Activated CD8-positive, alpha-beta memory T cell treated with anti-CD3 and anti-CD28 coated beads, Interleukin-2, amount 50 U/mL, for 24 hours (primary cell): Measurements from ENCODE around the gene TSACC.
A peak's percentile ranks its signal among the peaks of the same experiment; 100 is the strongest.
"Not testable (repeated sequence)": the region's sequence is repeated elsewhere in the genome, so short reads cannot be mapped to it uniquely, and the experiment has no call there.

ENCODE experiments used
- DNase-seq: peaks from one replicate; pipeline ENCODE4 v3.0.0-alpha.2; 2020; ENCODE audit errors: extremely low read depth

The TSACC gene

DNA sequence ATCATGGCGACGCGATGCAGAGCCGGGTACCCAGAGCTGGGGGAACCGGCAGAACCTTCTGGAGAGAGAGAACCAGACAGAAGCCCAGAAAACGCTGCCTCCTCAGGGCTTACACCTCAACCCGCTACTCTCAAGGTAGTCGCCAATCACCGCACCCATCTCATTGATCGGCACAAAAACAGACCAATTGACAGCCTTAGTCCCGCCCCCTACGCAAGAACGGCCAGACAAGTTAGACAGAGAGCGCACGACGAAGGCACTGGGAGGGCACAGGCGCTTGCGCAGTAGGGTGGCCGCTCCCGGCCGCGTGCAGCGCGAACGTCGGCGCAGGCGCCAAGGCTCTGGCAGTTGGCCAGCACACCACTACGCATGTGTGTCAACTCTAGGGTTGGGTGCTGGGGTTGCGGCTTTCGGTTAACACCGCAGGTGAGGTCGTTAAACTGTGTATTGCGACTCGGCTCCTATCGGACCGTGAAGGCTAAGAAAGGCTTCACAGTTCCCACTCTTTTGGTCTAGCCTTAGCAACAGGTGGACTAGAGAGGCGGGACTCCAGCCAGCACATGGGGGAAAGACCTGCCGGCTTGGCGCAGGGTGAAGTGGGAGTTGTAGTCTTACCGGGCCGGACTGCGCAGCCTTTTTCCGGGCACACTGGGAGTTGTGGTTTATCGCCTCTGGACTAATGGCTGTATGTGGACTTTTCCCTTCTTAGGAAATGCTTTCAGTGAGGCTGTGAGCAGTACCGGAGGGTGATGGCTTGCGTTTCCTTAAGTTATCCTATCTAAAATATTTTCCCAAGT lies at the start of gene TSACC, which contains the start of gene CCT3:
TSS of gene TSACC (plus strand) at position 347 of the 797 bp plus-strand sequence. CDS start 1,232 bp downstream, outside the sequence.
TSS of gene CCT3 (minus strand) at position 113 of the 797 bp plus-strand sequence. CDS start at position 5, 108 bp downstream.
- peak; percentile 97 for DNase-seq

DNA sequence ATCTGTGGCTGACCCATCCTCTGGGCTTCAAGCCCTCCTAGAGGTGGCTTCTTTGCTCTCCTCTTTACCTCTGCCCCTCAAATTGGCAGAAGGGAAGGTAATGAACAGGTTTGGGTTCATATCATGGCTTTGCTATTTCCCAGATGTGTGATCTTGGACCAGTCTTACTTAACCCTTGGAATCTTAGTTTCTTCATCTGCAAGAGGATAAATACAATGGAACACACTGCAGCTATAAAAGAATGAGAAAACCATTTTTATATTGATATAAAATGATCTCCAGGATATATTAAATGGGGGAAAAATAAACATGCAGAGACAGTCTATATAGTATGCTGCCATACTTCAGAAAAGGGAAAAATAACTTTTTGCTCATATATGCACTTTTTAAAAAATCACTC lies 48.5 kb upstream of the TSACC start:
- DNase-seq: no peak

DNA sequence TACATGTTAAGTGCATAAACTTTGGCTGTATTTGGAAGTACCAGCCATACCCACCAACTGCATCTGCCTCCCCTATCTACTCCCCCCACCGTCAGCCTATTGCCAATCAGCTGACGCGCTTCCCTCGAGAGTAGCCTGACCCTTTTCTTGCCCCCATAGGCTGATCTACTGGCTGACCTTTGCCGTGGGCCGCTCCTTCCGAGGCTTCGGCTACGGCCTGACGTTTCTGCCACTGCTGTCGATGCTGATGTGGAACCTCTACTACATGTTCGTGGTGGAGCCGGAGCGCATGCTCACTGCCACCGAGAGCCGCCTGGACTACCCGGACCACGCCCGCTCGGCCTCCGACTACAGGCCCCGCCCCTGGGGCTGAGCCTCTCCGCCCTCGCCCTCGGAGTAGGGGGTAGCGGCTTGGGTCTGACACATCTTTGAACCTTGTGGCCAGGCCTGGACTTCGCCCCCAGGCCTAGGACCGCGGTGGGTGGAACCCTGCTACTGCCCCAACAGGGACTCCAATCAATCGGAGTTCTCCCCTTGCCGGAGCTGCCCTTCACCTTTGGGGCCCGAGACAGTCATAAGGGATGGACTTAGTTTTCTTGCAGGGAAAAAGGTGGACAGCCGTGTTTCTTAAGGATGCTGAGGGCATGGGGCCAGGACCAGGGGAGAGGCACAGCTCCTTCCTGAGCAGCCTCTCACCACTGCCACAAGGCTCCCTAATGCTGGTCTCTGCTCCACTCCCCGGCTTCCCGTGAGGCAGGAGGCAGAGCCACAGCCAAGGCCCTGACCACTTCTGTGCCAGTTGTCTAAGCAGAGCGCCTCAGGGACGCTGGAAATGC lies 46.9 kb upstream of the TSACC start:
- no peak for DNase-seq

DNA sequence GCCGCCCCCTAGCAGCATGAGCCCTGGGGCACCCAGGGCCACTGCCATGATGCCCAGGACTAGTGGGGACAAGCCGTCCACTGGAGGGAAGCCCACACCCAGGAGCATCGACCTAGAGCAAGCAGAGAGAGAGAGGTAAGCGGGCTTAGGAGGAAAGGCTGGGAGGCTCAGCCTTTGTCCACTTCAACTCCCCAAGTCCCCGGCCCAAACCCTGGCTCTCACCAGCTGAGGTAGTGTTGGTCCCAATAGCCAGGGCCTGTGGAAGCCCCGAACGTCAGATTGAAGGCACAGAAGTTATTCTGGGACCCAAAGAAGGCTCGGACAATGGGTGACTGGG lies 45.3 kb upstream of the TSACC start:
- no peak for DNase-seq

DNA sequence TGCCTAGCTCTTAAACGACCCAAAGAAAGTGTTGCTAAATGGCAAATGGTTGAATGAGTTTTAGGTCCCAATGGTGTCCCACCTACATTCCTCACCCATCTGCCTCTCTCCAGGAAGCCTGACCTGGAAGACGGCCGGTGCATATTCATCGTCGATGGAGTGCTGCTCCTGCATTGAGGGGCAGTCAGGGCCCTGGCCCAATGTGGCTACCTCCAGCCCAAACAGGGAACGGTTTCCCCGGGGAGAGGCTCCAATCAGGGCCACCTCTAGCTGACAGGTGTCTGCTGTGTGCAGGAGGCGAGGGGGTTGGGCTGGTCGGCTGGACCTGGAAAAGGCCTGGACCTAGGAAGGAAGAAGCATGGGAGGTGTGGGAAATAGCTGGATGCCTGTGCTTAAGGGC lies 44.4 kb upstream of the TSACC start:
- DNase-seq: no peak

DNA sequence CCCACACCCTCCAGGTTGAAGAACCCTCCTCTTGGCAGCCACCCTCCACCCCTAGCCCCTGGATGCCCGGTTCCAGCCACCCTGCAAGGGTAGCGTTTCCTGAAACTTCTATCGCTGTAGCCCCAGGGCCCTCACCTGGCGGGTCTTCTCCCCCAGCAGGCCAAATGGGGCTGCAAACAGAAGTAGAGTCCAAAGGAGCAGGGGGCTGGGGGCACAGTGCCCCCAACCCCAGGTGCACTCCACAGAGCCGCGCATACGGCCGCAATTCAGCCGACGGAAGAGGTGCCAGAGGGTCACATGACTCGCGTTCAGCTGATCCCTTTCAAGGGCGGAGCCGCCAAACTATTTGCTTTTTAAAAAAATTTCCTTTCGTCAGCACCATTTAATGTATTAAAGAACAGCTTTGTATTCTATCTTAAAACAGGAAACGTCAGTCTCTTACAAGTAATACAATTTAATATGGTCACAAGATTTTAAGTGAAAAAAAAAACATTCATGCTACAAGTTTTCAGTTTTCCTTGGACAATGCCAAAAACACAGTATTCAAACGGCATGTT lies 42.9 kb upstream of the TSACC start, which contains the start of gene GLMP:
TSS of gene GLMP (minus strand) at position 289 of the 557 bp plus-strand sequence. CDS start at position 255, 34 bp downstream.
- peak; percentile 12 for DNase-seq

DNA sequence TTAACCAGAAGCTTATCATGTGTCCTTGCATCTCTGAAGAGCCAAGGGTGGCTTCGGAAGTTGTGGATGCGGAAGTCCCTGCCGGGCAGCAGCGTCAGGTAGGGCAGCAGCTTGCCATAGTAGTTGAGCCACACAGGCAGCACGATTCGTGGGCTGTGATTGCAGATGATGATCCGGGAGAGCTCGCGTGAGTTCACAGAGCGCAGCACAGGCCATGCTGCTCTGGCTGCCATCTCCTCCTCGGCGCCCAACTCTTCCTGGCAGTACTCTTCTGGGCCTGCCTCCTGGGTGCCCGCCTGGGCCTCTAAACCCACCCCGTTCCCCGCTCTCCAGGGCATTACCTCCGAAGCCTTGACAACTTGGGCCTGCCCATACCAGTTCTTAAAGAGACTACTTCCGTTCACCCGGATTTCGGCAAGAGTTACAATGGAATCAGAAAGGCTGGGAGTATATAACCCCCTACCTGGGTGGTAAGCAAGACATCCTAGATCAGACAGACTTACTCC lies 39.4 kb upstream of the TSACC start, which contains the start of gene VHLL:
TSS of gene VHLL (minus strand) at position 456 of the 506 bp plus-strand sequence. CDS start at position 338, 118 bp downstream.
- no peak for DNase-seq

DNA sequence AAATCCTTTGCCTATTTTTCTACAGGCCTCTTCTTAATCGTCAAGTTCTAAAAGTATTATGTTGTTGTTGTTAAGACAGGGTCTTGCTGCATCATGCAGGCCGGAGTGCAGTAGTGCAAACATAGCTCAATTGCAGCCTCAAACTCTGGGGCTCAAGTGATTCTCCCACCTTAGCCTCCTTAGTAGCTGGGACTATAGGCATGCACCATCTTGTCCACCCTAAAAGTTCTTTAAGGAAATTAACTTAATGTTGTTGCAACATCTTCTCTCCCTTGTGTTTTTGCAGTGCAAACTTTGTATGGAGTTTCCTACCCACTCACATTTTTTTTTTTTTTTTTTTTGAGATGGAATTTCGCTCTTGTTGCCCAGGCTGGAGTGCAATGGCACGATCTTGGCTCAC lies 35.1 kb upstream of the TSACC start:
- no peak for DNase-seq

DNA sequence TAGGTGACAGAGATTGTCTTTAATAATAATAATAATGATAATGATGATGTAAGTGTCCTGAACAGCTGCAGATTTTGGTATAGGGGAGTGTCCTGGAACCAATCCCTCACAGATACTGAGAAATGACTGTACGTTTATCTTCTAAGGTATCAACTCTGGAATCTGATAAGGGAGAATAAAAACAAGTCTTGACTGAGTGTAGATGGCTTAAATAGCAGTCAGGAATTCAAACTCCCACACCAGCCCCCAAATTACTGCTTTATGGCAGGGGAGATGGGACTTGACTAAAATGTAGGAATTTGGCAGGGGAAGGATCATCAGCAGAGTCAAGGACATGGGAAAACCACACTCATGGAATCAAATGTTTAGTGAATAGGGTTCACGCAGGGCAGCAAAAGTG lies 33.1 kb upstream of the TSACC start:
- DNase-seq: no peak

DNA sequence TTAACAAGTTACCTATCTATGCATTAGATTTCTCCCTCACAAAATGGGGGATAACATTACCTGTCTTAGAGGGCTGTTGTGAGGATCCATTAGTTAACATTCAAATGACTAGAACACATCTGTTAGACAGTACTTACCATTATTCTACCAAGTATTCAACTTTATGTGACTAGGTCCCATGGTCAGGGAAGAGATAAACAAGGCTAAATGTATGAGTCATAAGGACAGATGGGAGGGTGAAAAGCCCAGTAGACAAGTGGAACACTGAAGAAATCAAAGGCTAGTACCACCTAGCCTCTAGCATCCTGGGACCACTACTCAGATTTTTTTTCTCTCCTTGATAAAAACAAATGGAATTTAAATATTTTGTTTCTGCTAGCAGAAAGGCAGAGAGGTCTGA lies 30.2 kb upstream of the TSACC start:
- no peak for DNase-seq

DNA sequence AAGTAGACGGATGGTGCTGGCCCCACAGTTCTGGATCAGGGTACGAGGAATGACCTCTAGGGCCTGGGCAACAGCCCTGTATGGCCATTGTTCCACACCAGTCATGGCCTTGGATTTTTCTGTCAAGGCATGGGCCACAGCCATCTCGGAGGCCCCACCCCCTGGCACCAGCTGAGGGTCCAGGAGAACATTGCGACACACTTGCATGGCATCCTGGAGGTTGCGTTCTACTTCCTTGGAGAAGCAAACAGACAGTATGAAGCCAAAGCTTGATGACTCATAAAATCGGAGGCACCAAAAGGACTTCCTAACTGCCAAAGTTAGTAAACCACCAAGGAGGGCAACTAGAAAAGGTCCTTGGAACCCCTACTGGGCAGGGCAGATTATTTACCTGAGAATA lies 27.4 kb upstream of the TSACC start:
- no peak for DNase-seq

DNA sequence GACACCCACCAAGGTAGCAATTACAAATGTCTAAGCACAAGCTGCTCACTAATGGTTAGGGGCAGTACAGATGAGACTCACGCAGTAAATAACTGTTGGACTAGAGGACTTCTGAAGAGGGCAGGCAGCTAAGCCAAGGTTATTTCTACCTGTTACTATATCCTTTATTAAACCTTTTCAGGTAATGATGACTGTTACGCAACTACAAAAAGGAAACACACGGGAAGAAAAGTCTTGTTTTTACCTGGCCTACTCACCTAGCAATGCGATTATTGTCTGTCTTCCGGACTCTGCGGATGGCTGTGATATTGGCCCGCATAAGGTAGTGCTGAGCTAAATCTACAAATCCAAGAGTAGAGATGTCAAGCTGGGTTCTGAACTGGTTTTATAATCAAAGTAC lies 21.4 kb upstream of the TSACC start:
- no peak for DNase-seq

DNA sequence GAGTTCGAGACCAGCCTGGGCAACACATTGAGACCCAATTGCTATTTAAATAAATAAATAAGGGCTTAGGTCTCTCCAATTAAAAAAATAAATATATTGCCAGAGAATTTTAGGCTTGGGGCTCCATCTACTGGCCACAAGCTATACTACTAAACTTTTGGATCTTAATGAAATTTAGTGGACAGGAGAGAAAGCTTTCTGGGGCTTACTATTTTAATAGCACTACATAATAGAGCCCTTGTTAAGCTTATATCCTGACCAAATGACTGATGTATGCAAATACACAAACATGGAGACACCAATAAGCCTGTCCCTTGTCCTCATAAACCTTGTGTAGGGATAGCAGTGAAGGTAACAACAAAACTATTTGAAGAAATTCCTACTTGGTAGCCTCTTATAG lies 18.7 kb upstream of the TSACC start:
- DNase-seq: no peak

DNA sequence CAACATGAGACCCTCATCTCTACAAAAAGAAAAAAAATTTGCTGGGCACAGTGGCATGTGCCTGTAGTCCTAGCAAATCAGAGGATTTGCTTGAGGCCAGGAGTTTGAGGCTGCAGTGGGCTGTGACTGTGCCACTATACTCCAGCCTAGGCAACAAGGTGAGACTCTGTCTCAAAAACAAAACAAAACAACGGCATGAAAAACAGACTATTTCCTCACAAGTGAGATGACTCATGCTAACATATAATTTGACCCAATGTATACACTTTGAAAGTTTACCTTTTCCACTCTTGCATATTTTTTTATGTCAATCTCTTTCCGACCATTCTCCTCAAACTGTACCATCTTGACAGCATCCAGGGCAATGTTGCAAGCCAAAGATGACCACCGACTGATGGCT lies 17.8 kb upstream of the TSACC start:
- no peak for DNase-seq

DNA sequence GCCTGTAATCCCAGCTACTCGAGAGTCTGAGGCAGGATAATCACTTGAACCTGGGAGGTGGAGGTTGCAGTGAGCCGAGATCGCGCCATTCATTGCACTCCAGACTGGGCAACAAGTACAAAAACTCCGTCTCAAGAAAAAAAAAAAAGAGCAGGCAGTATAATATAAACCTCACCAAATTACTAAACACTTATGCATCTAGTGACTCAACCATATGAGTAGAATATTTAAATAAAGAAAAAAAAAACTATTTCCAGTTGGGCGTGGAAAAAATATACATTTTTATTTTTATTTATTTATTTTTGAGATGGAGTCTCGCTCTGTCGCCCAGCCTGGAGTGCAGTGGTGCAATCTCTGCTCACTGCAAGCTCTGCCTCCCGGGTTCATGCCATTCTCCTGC lies 15.1 kb upstream of the TSACC start:
- not testable (repeated sequence) for DNase-seq

DNA sequence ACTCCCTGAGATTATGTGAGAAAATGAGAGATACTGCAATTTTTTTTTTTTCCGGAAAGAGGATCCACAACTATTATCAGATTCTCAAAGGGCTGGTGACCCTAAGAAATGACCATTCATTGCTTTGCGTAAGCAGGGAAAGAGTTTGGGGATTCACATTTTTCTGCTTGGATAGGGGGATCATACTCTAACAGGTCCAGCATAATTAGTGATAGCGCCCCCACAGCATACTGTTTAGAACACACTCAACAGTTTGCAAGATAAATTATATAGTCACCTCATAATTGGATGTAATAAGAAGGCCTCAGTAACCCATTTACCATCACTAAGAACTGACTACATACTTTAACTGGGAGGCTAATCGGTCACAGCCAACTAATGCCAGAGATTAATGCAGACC lies 2.1 kb upstream of the TSACC start:
- DNase-seq: no peak

DNA sequence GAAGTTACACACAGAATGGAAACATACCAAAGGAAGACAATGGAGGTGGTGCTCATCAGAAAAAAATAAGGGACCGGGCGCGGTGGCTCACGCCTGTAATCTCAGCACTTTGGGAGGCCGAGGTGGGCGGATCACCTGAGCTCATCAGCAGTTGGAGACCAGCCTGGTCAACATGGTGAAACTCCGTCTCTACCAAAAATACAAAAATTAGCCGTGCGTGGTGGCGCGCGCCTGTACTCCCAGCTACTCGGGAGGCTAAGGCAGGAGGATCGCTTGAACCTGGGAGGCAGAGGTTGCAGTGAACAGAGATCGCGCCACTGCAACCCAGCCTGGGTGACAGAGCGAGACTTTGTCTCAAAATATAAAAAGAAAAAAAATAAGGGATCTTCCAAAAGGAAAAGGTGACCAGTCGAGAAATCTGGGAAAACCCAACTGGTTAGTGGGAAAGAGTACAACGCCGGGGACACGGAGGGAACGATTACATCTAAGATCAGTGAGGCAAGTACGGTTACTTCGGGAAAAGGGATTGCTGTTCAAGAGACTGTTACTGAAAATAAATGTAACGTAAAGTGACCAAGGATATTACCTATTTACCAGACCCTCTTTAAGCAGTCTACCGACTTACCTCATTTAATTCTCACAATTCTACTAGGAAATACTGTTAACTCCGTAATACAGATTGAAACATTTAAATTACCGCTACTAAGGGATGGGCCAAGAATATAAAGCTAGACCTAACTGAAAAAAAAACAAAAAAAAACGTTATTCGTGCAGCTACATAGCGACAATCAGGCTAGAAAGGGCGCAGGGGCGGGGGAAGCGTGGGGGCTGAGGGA lies 1.1 kb upstream of the TSACC start:
- DNase-seq: no peak

DNA sequence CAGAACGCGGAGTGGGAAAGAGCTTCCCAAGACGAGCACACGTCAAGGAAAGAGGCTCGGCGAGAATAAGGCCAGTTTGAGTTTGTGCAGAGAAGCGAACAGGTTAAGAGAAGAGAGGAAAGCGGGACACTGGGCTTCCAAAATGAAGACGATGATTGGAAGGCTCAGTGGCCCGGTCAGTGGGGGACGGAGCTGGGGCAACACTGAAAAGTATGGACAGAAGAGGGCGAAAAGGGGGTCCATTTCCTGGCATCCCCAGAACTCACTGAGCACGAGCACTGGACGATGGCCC lies 492 bp upstream of the TSACC start:
- DNase-seq: no peak

DNA sequence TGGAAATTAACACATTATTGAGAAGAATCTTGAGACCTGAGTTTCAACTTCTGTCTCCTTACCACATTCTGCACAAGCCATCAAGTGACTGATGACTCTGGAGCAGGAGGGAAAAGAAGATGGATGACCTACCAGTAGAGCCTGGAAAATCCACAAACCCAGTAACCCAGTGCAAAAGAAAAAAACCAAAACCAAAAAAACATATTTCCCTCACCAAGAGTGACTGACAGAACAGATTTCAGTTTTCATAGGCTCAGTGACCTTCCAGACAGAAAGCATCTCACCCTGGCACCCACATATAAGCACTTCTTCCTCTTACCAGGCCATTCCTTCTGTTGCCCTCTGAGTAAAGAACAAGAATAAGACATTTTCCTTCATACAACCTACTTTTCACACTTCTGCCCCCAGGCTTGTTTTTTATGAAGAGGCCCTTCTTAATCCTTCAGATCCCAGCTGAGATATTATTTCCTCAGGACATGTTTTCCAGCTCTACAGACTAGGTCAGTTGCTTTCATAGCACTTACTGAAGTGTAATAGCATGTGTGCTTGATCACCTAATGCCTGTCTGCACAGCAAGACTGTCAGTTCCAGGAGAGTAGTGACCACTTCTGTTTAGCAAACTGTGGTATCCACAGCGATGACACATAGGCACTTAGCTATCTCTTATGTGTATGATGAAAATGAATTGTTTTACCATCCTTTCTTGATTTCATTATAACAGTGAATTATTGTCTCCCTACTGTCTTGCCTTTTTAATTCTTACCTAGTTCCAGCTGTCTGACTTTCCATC lies 4.0 kb downstream of the TSACC start:
- DNase-seq: no peak

DNA sequence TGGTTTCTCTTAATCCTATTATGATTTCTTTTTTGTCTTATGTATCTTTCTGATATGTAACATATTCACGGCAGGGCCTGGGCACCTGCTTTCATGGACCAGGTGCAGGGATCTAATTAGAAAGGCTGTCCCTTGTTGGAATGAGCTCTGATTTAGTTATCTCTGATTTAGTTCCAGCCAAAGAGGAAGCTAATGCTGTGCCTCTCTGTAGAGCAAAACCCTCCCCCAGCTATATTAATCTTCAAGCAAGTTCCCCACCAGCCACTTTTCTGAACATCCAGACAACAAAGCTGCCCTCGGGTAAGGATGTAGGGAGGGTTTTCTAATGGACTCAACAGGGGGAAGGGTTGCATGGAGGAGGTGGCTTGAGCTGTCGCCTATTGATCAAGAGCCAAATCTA lies 6.1 kb downstream of the TSACC start:
- DNase-seq: no peak

DNA sequence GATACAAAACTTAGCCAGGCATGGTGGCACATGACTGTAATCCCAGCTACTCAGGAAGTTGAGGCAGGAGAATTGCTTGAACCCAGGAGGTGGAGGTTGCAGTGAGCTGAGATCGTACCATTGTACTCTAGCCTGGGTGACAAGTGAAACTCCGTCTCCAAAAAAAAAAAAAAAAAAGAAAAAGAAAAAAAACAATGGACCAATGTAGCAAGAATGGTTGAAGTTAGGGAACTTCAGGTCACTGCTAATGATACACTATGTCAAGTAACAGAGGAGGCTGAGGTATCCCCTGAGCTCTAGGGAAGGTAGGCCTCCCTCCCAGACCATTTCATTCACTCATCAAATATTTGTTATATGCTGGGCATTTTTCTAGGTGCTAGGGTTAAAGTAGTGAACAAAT lies 7.7 kb downstream of the TSACC start:
- DNase-seq: not testable (repeated sequence)
